ENCODE measurements around the gene NME3. TPM values are rescaled to one million over a fixed set of nuclear protein-coding genes. Genes with fewer than 3 reads are reported as not detected.

NME3 gene
- total and polyA plus RNA-seq, 4 donors, result 10.4 to 38.0 (median 19.4) TPM

DNA sequence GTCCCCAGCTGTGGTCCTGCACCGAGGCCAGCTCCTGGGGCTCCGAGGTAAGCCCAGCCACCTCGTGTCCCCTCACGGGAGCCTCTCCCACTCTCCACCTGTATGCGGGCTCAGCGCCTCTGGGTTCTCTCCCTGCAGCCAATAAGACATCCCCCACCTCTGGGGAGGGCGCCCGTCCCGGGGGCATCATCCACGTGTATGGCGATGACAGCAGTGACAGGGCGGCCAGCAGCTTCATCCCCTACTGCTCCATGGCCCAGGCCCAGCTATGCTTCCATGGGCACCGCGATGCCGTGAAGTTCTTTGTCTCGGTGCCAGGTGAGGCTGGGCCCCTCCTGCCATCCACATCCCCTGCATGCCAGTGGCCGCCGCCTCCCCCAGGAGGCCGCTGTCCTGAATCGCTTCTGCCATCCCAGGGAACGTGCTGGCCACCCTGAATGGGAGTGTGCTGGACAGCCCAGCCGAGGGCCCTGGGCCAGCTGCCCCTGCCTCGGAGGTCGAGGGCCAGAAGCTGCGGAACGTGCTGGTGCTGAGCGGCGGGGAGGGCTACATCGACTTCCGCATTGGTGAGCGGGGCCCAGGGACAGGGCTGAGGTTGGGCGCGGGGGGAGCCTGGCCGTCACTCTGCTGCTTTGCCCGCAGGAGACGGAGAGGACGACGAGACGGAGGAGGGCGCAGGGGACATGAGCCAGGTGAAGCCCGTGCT lies 3.1 kb downstream of the NME3 start:
- Histone ChIP-seq H3K27me3 (ENCODE audit: control insufficient read depth in 4 of 4, insufficient read depth in 4 of 4, low read length in 3 of 4) (no peaks in the 10 kb centered on the region), H3K9me3 (ENCODE audit: control insufficient read depth in 4 of 4, low read length in 3 of 4) (no peaks in the 10 kb centered on the region), H3K9ac (ENCODE audit: low read depth in 1 of 2, low read length in 2 of 2) (no peak overlapping the region), H3K27ac (ENCODE audit: low read depth in 1 of 2, low read length in 2 of 2) (no peak overlapping the region), H3K4me3 (ENCODE audit: low read depth in 1 of 3, low read length in 3 of 3) (no peak overlapping the region), H3K36me3 (ENCODE audit: control insufficient read depth in 4 of 4, insufficient read depth in 3 of 4, low read depth in 1 of 4, low read length in 3 of 4) (peaks cover 6 to 38% (median 12%) of the 10 kb centered on the region in 4 donors), H3K4me1 (ENCODE audit: control insufficient read depth in 4 of 4, insufficient read depth in 4 of 4, low read length in 3 of 4) (peaks cover 0 to 25% (median 13%) of the 10 kb centered on the region in 4 donors)
- no peak for DNase-seq (ENCODE audit: low spot score)
- TF ChIP-seq SP1 (IDR thresholded peaks at IDR 0.05) (no peak), HNF4A (conservative IDR thresholded peaks at IDR 0.05) (no peak), YY1 (IDR thresholded peaks at IDR 0.05) (no peak), MAX (IDR thresholded peaks at IDR 0.05) (no peak), EGR1 (IDR thresholded peaks at IDR 0.05; ENCODE audit: low read depth in 2 of 2) (no peak), ZBTB33 (IDR thresholded peaks at IDR 0.05) (no peak)
- 91% methylated on average over 41 of the region's 41 CpGs for WGBS

GRCh38 chr16:1767116-1767994 lies 4.0 kb downstream of the NME3 start:
- WGBS, result 94% methylated on average over 42 of the region's 42 CpGs
- peaks cover 7 to 46% (median 13%) of the 10 kb centered on the region in 4 donors for H3K36me3 ChIP-seq (ENCODE audit: control insufficient read depth in 4 of 4, insufficient read depth in 3 of 4, low read depth in 1 of 4, low read length in 3 of 4)
- peaks cover 0 to 21% (median 12%) of the 10 kb centered on the region in 4 donors for H3K4me1 ChIP-seq (ENCODE audit: control insufficient read depth in 4 of 4, insufficient read depth in 4 of 4, low read length in 3 of 4)
- TF ChIP-seq TAF1 (conservative IDR thresholded peaks at IDR 0.05), result no peak
- TF ChIP-seq, protein P1, sequence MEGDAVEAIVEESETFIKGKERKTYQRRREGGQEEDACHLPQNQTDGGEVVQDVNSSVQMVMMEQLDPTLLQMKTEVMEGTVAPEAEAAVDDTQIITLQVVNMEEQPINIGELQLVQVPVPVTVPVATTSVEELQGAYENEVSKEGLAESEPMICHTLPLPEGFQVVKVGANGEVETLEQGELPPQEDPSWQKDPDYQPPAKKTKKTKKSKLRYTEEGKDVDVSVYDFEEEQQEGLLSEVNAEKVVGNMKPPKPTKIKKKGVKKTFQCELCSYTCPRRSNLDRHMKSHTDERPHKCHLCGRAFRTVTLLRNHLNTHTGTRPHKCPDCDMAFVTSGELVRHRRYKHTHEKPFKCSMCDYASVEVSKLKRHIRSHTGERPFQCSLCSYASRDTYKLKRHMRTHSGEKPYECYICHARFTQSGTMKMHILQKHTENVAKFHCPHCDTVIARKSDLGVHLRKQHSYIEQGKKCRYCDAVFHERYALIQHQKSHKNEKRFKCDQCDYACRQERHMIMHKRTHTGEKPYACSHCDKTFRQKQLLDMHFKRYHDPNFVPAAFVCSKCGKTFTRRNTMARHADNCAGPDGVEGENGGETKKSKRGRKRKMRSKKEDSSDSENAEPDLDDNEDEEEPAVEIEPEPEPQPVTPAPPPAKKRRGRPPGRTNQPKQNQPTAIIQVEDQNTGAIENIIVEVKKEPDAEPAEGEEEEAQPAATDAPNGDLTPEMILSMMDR (IDR thresholded peaks at IDR 0.05; ENCODE audit: low read depth, low read length, missing input control), result no peak
- TF ChIP-seq NR2F2 (IDR thresholded peaks at IDR 0.05), result no peak
- no peak for TF ChIP-seq MAX (IDR thresholded peaks at IDR 0.05)
- TF ChIP-seq, protein P2, sequence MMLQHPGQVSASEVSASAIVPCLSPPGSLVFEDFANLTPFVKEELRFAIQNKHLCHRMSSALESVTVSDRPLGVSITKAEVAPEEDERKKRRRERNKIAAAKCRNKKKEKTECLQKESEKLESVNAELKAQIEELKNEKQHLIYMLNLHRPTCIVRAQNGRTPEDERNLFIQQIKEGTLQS (IDR thresholded peaks at IDR 0.05), result no peak
- no peak overlapping the region for H3K9ac ChIP-seq (ENCODE audit: low read depth in 1 of 2, low read length in 2 of 2)
- H3K27me3 ChIP-seq (ENCODE audit: control insufficient read depth in 4 of 4, insufficient read depth in 4 of 4, low read length in 3 of 4), result no peaks in the 10 kb centered on the region
- DNase-seq (ENCODE audit: low spot score), result no peak
- H3K9me3 ChIP-seq (ENCODE audit: control insufficient read depth in 4 of 4, low read length in 3 of 4), result no peaks in the 10 kb centered on the region
- H3K27ac ChIP-seq (ENCODE audit: low read depth in 1 of 2, low read length in 2 of 2), result no peak overlapping the region
- H3K4me3 ChIP-seq (ENCODE audit: low read depth in 1 of 3, low read length in 3 of 3), result no peak overlapping the region
